H7 (cell line): ENCODE measurements around the gene WDR55. TPM values are rescaled to one million over a fixed set of nuclear protein-coding genes. Genes with fewer than 3 reads are reported as not detected.
A peak's percentile ranks its signal among the peaks of the same experiment; 100 is the strongest.
"Not testable (repeated sequence)": the region's sequence is repeated elsewhere in the genome, so short reads cannot be mapped to it uniquely, and the experiment has no call there.

ENCODE experiments used
- DNase-seq: peaks from one replicate; pipeline ENCODE4 v3.0.0; 2012
- H3K27me3 ChIP-seq: 2 replicates; pipeline ENCODE4 v1.6.0; 2011; ENCODE audit warnings: mild to moderate bottlenecking, low read length; ENCODE audit not compliant: control insufficient read depth, insufficient read depth
- H3K36me3 ChIP-seq: replicated peaks from 2 replicates; pipeline ENCODE4 v1.5.1; 2011; ENCODE audit warnings: low read length; ENCODE audit not compliant: control insufficient read depth, insufficient read depth
- H3K4me3 ChIP-seq: 2 replicates; pipeline ENCODE4 v1.5.1; 2011; ENCODE audit warnings: low read depth, mild to moderate bottlenecking, control low read depth, low read length, moderate library complexity; ENCODE audit not compliant: insufficient read depth
- total RNA-seq: library from RNA; depleted of rRNA; stranded (reverse); fragments of >200 nt; shearing (Covaris generic); gene quantifications from 2 replicates; pipeline ENCODE4 v1.2.3, GENCODE V29; 2014; rRNA removed

WDR55 gene
- 15.7 and 24.0 TPM in 2 replicates for total RNA-seq

GRCh38 chr5:140664359-140665119 lies at the start of gene WDR55:
WDR55 (plus strand) TSS chr5:140664904; CDS start chr5:140664913, 9 bp downstream.
- H3K36me3 ChIP-seq, result peaks cover 26% of the 10 kb centered on the region
- peak; percentile 97 for DNase-seq
- peak within 1 kb of the TSS; percentile 89 for H3K4me3 ChIP-seq
- H3K27me3 ChIP-seq, result no peaks in the 10 kb centered on the region

GRCh38 chr5:140622301-140622700 lies 42.4 kb upstream of the WDR55 start:
- H3K4me3 ChIP-seq, result no peak overlapping the region
- no peaks in the 10 kb centered on the region; the same call in 1 of the 2 replicates for H3K27me3 ChIP-seq
- no peak for DNase-seq
- H3K36me3 ChIP-seq, result no peaks in the 10 kb centered on the region

- H3K27me3 ChIP-seq, DNase-seq, H3K36me3 ChIP-seq, H3K4me3 ChIP-seq: not testable (repeated sequence)
These were observed 41.6 kb upstream of the WDR55 start for GRCh38 chr5:140623061-140623460.

GRCh38 chr5:140624886-140625285 lies 39.8 kb upstream of the WDR55 start:
- H3K27me3 ChIP-seq, H3K4me3 ChIP-seq, DNase-seq, H3K36me3 ChIP-seq: not testable (repeated sequence)

- Histone ChIP-seq H3K4me3 (no peak overlapping the region), H3K27me3 (peaks cover 25% of the 10 kb centered on the region), H3K36me3 (no peaks in the 10 kb centered on the region)
- DNase-seq, result no peak
These were observed 36.7 kb upstream of the WDR55 start for GRCh38 chr5:140627972-140628371.

GRCh38 chr5:140628711-140629110 lies 36.0 kb upstream of the WDR55 start:
- peaks cover 31% of the 10 kb centered on the region for H3K27me3 ChIP-seq
- DNase-seq, result no peak
- H3K4me3 ChIP-seq, result no peak overlapping the region
- no peaks in the 10 kb centered on the region for H3K36me3 ChIP-seq

GRCh38 chr5:140630292-140631035 lies 34.2 kb upstream of the WDR55 start:
- H3K4me3 ChIP-seq, result no peak overlapping the region
- no peak for DNase-seq

GRCh38 chr5:140631036-140631417 lies 33.7 kb upstream of the WDR55 start:
- H3K27me3 ChIP-seq, result peaks cover 31% of the 10 kb centered on the region
- no peak for DNase-seq

More at GRCh38 chr5:140630292-140631035, 34.2 kb upstream of the WDR55 start:
- no peaks in the 10 kb centered on the region for H3K36me3 ChIP-seq
- peaks cover 31% of the 10 kb centered on the region for H3K27me3 ChIP-seq

GRCh38 chr5:140631831-140632365 lies 32.8 kb upstream of the WDR55 start:
- Histone ChIP-seq H3K36me3 (no peaks in the 10 kb centered on the region), H3K4me3 (peak overlapping the region; percentile 45), H3K27me3 (peaks cover 31% of the 10 kb centered on the region)
- DNase-seq, result peak; percentile 69

More at GRCh38 chr5:140631036-140631417, 33.7 kb upstream of the WDR55 start:
- H3K36me3 ChIP-seq, result no peaks in the 10 kb centered on the region
- H3K4me3 ChIP-seq, result no peak overlapping the region

- DNase-seq, result peak; percentile 69
- H3K27me3 ChIP-seq, result peaks cover 31% of the 10 kb centered on the region
- H3K36me3 ChIP-seq, result no peaks in the 10 kb centered on the region
- peak overlapping the region; percentile 45 for H3K4me3 ChIP-seq
These were observed 32.2 kb upstream of the WDR55 start for GRCh38 chr5:140632366-140633020.

- H3K4me3 ChIP-seq, result peak within 1 kb of the TSS; percentile 45
- DNase-seq, result peak; percentile 45
These were observed 31.7 kb upstream of the WDR55 start, which contains the start of gene CD14 for GRCh38 chr5:140633021-140633471. CD14 (minus strand) TSS chr5:140633175; CDS start chr5:140633071, 104 bp downstream.

GRCh38 chr5:140633501-140633900 lies 31.2 kb upstream of the WDR55 start:
- H3K36me3 ChIP-seq, result no peaks in the 10 kb centered on the region
- no peak for DNase-seq
- H3K27me3 ChIP-seq, result peaks cover 31% of the 10 kb centered on the region
- H3K4me3 ChIP-seq, result no peak overlapping the region

More at GRCh38 chr5:140633021-140633471, 31.7 kb upstream of the WDR55 start, which contains the start of gene CD14:
- no peaks in the 10 kb centered on the region for H3K36me3 ChIP-seq
- H3K27me3 ChIP-seq, result peaks cover 31% of the 10 kb centered on the region

- H3K27me3 ChIP-seq, result peaks cover 31% of the 10 kb centered on the region
- H3K36me3 ChIP-seq, result no peaks in the 10 kb centered on the region
- DNase-seq, result no peak
- no peak overlapping the region for H3K4me3 ChIP-seq
These were observed 30.6 kb upstream of the WDR55 start for GRCh38 chr5:140634103-140634502.
